Neuronal stem cell (in vitro differentiated cells): ENCODE results near the gene BRAF.

Source experiments
- DNase-seq: peaks from one replicate; pipeline ENCODE4 v3.0.0-alpha.2; 2013; ENCODE audit warnings: low spot score
- H2AFZ ChIP-seq: one replicate; pipeline ENCODE4 v1.6.1; 2013; ENCODE audit warnings: mild to moderate bottlenecking, low read length, inconsistent platforms
- H2AK5ac ChIP-seq: 2 replicates; pipeline ENCODE4 v1.6.1; 2013; ENCODE audit warnings: low read depth, mild to moderate bottlenecking, inconsistent platforms, low read length, moderate library complexity, mixed read lengths
- H2BK120ac ChIP-seq: 2 replicates; pipeline ENCODE4 v1.6.1; 2013; ENCODE audit warnings: low read depth, mild to moderate bottlenecking, inconsistent platforms, low read length, moderate library complexity, mixed read lengths
- H2BK12ac ChIP-seq: one replicate; pipeline ENCODE4 v1.6.1; 2013; ENCODE audit warnings: low read length, inconsistent platforms
- H2BK15ac ChIP-seq: 2 replicates; pipeline ENCODE4 v1.6.1; 2013; ENCODE audit warnings: mild to moderate bottlenecking, low read length, inconsistent platforms, mixed read lengths
- H2BK5ac ChIP-seq: one replicate; pipeline ENCODE4 v1.6.1; 2013; ENCODE audit warnings: inconsistent platforms, mild to moderate bottlenecking, low read length, moderate library complexity
- H3K14ac ChIP-seq: one replicate; pipeline ENCODE4 v1.6.1; 2013; ENCODE audit warnings: low read length, inconsistent platforms
- H3K18ac ChIP-seq: 2 replicates; pipeline ENCODE4 v1.6.1; 2013; ENCODE audit warnings: low read length, inconsistent platforms
- H3K23ac ChIP-seq: 2 replicates; pipeline ENCODE4 v1.6.1; 2013; ENCODE audit warnings: low read depth, mild to moderate bottlenecking, mixed read lengths, low read length, inconsistent platforms; ENCODE audit not compliant: poor library complexity
- H3K27ac ChIP-seq: replicated peaks from 3 replicates; pipeline ENCODE4 v1.5.1; 2013; ENCODE audit warnings: low read length, inconsistent platforms
- H3K27me3 ChIP-seq, 3 experiments: 2 replicates each; pipeline ENCODE4 v1.6.1; 2013; ENCODE audit warnings: low read length in 3 of 3, mild to moderate bottlenecking in 2 of 3, inconsistent platforms in 1 of 3, low read depth in 1 of 3, mixed read lengths in 1 of 3, moderate library complexity in 1 of 3; ENCODE audit not compliant: control insufficient read depth in 3 of 3, insufficient read depth in 3 of 3
- H3K36me3 ChIP-seq, 2 donors: replicated peaks in 1 of 2; 2 replicates each; pipeline ENCODE4 v1.6.1; 2013; ENCODE audit warnings: low read length in 2 of 2; ENCODE audit not compliant: control insufficient read depth in 2 of 2, insufficient read depth in 2 of 2
- H3K4ac ChIP-seq: 2 replicates; pipeline ENCODE4 v1.6.1; 2013; ENCODE audit warnings: inconsistent platforms, mild to moderate bottlenecking, low read length, moderate library complexity
- H3K4me1 ChIP-seq, 2 donors: 1 replicate in 1 of 2; 2 replicates in 1 of 2; pipeline ENCODE4 v1.6.1; 2013; ENCODE audit warnings: low read length in 2 of 2, low read depth in 1 of 2; ENCODE audit not compliant: control insufficient read depth in 2 of 2, insufficient read depth in 1 of 2
- H3K4me2 ChIP-seq: one replicate; pipeline ENCODE4 v1.6.1; 2013; ENCODE audit warnings: mild to moderate bottlenecking, low read length, inconsistent platforms; ENCODE audit not compliant: insufficient read depth, poor library complexity, severe bottlenecking
- H3K4me3 ChIP-seq, 2 donors: 2 replicates each; pipeline ENCODE4 v1.5.1; 2013; ENCODE audit warnings: low read length in 2 of 2, mild to moderate bottlenecking in 2 of 2, inconsistent platforms in 1 of 2, moderate library complexity in 1 of 2
- H3K79me1 ChIP-seq: one replicate; pipeline ENCODE4 v1.6.1; 2013; ENCODE audit warnings: low read depth, mild to moderate bottlenecking, inconsistent platforms, low read length, moderate library complexity
- H3K9ac ChIP-seq: one replicate; pipeline ENCODE4 v1.6.1; 2013; ENCODE audit warnings: mild to moderate bottlenecking, low read depth, low read length, inconsistent platforms; ENCODE audit not compliant: poor library complexity
- H3K9me3 ChIP-seq, 2 donors: replicated peaks in 1 of 2; 2 replicates each; pipeline versions ENCODE3 to v1.6.1; 2013; ENCODE audit warnings: low read length in 2 of 2, mild to moderate bottlenecking in 2 of 2, inconsistent platforms in 1 of 2, low read depth in 1 of 2, mixed read lengths in 1 of 2, moderate library complexity in 1 of 2; ENCODE audit not compliant: control insufficient read depth in 2 of 2, insufficient read depth in 1 of 2
- H4K8ac ChIP-seq: one replicate; pipeline ENCODE4 v1.6.1; 2013; ENCODE audit warnings: low read depth, mild to moderate bottlenecking, inconsistent platforms, low read length, moderate library complexity
- H4K91ac ChIP-seq: one replicate; pipeline ENCODE4 v1.6.1; 2013; ENCODE audit warnings: low read length, low read depth, mild to moderate bottlenecking, inconsistent platforms; ENCODE audit not compliant: poor library complexity
- WGBS, 2 donors: extraction: QIAGEN DNeasy Blood & Tissue Kit; methylation state at CpG; one replicate each; pipeline ENCODE4 v1.1.7; 2013; ENCODE audit warnings: missing lambda C conversion rate in 2 of 2, mixed read lengths in 1 of 2; ENCODE audit not compliant: insufficient read length in 2 of 2, insufficient replicate concordance in 1 of 2; ENCODE audit errors: extremely low coverage in 2 of 2; 5-methylcytosine and 5-hydroxymethylcytosine counted together

BRAF gene

GRCh38 chr7:140869430-140869829, 55.3 kb downstream of the BRAF start:
- Histone ChIP-seq H3K79me1 (peaks cover 10% of the 10 kb centered on the region), H3K4me2 (no peak overlapping the region), H2AFZ (no peak overlapping the region), H3K18ac (no peak overlapping the region), H3K4me1 (no peaks in the 10 kb centered on the region), H2AK5ac (no peak overlapping the region), H3K27ac (no peak overlapping the region), H3K4ac (no peak overlapping the region), H3K9ac (no peak overlapping the region), H3K14ac (no peak overlapping the region), H4K8ac (no peak overlapping the region), H2BK120ac (no peak overlapping the region), H3K9me3 (peaks cover 0 to 5% of the 10 kb centered on the region in 2 donors), H2BK5ac (no peak overlapping the region), H3K27me3 (no peaks in the 10 kb centered on the region), H3K4me3 (no peak overlapping the region), H3K36me3 (no peaks in the 10 kb centered on the region), H4K91ac (no peak overlapping the region), H3K23ac (no peak overlapping the region), H2BK15ac (no peak overlapping the region), H2BK12ac (no peak overlapping the region)
- WGBS, 2 donors: no CpG with 5 or more reads among the region's 8 CpGs
- no peak for DNase-seq

DNA sequence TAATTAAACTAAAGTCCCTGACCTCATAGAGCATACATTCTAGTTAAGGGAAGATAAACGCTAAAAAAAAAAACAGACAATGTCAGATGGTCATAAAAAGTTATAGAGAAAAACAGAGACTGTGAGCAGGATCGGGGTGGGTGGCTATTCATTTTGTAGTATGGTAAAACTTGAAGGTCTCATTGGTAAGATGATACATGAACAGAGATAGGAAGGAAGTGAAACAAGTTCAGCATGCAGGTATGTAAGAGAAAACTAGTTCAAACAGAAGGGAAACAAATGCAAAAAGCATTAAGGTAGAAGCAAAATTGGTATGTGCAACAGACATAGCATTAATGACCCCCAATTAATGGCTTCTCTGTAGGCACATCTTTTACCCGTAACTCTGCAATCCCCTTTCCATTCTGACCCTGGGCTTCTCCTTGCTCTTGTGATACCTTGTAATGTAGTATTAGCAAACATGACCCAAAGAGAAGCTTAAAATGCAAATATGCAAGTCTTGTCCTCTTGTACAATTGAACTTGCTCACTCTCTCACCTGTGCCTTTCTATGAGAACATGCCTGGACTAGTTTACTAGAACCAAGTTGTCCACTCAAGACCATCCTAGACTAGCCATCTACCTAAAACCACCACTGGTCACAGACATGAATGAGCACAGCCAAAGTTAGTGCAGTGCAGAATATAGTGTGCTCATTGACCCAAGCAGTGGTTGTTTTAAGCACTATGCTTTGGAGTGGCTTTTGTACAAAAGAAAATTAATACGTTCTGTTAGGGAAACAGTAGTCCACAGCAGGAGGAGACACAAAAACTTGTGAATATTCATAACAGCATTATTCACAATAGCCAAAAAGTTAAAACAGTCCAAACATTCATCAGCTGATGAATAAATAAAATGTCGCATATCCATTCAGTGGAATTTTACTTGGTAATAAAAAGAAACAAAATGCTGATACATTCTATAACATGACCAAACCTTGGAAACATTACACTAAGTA, 57.0 kb downstream of the BRAF start:
- H3K4me3 ChIP-seq: no peak overlapping the region
- H3K4ac ChIP-seq: no peak overlapping the region
- H3K18ac ChIP-seq: no peak overlapping the region
- peaks cover 2 to 5% of the 10 kb centered on the region in 2 donors for H3K36me3 ChIP-seq
- no peak overlapping the region for H2BK12ac ChIP-seq
- no peak overlapping the region for H2BK5ac ChIP-seq
- no peak overlapping the region for H2AK5ac ChIP-seq
- peaks cover 0 to 11% of the 10 kb centered on the region in 2 donors for H3K9me3 ChIP-seq
- H3K4me1 ChIP-seq: no peaks in the 10 kb centered on the region
- H3K14ac ChIP-seq: no peak overlapping the region
- WGBS, 2 donors: no CpG with 5 or more reads among the region's 5 CpGs
- no peak overlapping the region for H3K27ac ChIP-seq
- H3K27me3 ChIP-seq: no peaks in the 10 kb centered on the region
- no peak overlapping the region for H4K8ac ChIP-seq
- no peak for DNase-seq
- no peak overlapping the region for H3K9ac ChIP-seq
- H2AFZ ChIP-seq: no peak overlapping the region
- no peak overlapping the region for H2BK120ac ChIP-seq
- H3K4me2 ChIP-seq: no peak overlapping the region
- H3K23ac ChIP-seq: no peak overlapping the region
- peaks cover 6% of the 10 kb centered on the region for H3K79me1 ChIP-seq
- H4K91ac ChIP-seq: no peak overlapping the region
- no peak overlapping the region for H2BK15ac ChIP-seq

DNA sequence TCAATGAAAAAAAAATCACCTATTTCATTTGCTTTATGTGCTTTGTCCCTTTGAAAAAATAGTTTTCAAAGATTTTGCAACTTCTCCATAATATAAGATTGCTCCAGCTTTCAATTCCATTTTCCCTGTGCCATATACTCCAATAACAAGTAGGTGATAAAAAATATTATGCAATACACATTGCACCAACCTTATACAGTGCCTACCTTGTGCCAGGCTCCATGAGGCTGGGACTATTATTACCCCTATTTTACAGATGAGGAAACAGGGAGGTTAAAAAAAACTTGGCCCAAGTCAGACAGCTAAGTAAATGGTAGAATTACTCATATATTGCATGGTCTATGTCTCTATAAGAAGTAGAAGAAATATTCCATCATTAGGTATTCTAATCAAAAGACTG, 57.8 kb downstream of the BRAF start:
- Histone ChIP-seq H4K8ac (no peak overlapping the region), H2AK5ac (no peak overlapping the region), H3K4me1 (no peaks in the 10 kb centered on the region), H3K36me3 (peaks cover 2 to 5% of the 10 kb centered on the region in 2 donors), H3K9ac (no peak overlapping the region), H2BK5ac (no peak overlapping the region), H3K4me2 (no peak overlapping the region), H2AFZ (no peak overlapping the region), H4K91ac (no peak overlapping the region), H3K14ac (no peak overlapping the region), H3K9me3 (peaks cover 0 to 11% of the 10 kb centered on the region in 2 donors), H3K18ac (no peak overlapping the region), H2BK12ac (no peak overlapping the region), H3K4ac (no peak overlapping the region), H3K79me1 (peaks cover 6% of the 10 kb centered on the region), H3K27ac (no peak overlapping the region), H2BK120ac (no peak overlapping the region), H2BK15ac (no peak overlapping the region), H3K4me3 (no peak overlapping the region), H3K27me3 (no peaks in the 10 kb centered on the region), H3K23ac (no peak overlapping the region)
- no peak for DNase-seq

- no peak overlapping the region for H3K4me3 ChIP-seq
- no peak overlapping the region for H2AFZ ChIP-seq
- WGBS, 2 donors: 100% methylated on average over 1 of the region's 3 CpGs; no CpG with 5 or more reads in 1 of the 2 donors
- no peak overlapping the region for H2BK12ac ChIP-seq
- H3K4ac ChIP-seq: no peak overlapping the region
- no peak overlapping the region for H2BK120ac ChIP-seq
- no peak overlapping the region for H3K27ac ChIP-seq
- H2BK5ac ChIP-seq: no peak overlapping the region
- no peak overlapping the region for H3K9ac ChIP-seq
- no peaks in the 10 kb centered on the region for H3K27me3 ChIP-seq
- no peaks in the 10 kb centered on the region for H3K4me1 ChIP-seq
- H2BK15ac ChIP-seq: no peak overlapping the region
- H3K36me3 ChIP-seq: peaks cover 2 to 5% of the 10 kb centered on the region in 2 donors
- no peak overlapping the region for H4K91ac ChIP-seq
- H3K9me3 ChIP-seq: peaks cover 0 to 11% of the 10 kb centered on the region in 2 donors
- H2AK5ac ChIP-seq: no peak overlapping the region
- H3K14ac ChIP-seq: no peak overlapping the region
- no peak overlapping the region for H3K23ac ChIP-seq
- H4K8ac ChIP-seq: no peak overlapping the region
- peaks cover 6% of the 10 kb centered on the region for H3K79me1 ChIP-seq
- H3K18ac ChIP-seq: no peak overlapping the region
- DNase-seq: no peak
- H3K4me2 ChIP-seq: no peak overlapping the region
These were observed 60.0 kb downstream of the BRAF start for GRCh38 chr7:140864732-140865131.
